SK-N-SH (cell line): ENCODE data around the gene CAPNS1. TPM values are rescaled to one million over a fixed set of nuclear protein-coding genes. Genes with fewer than 3 reads are reported as not detected.

Experiments
- CTCF ChIA-PET: fragments of 300-600, 350-600 bp; formaldehyde crosslinking; extraction: SDS; loops from one replicate; lab custom pipeline; 2021; lab: Yijun Ruan, JAX
- POLR2A ChIA-PET: fragments of 350-600 bp; sonication (Branson Sonifier 250); formaldehyde crosslinking; extraction: SDS; loops from one replicate; lab custom pipeline; 2020; ENCODE audit warnings: antibody characterized with exemption, inconsistent platforms; lab: Yijun Ruan, JAX
- DNase-seq: peaks from one replicate; pipeline ENCODE4 v3.0.0; 2012
- H2AFZ ChIP-seq: fragments of 200-600 bp; sonication (generic); 2 replicates; pipeline ENCODE4 v1.8.1; 2016; ENCODE audit warnings: antibody characterized with exemption, mild to moderate bottlenecking, low read depth
- H3F3A ChIP-seq: fragments of 200-600 bp; sonication (generic); replicated peaks from 2 replicates; pipeline ENCODE3; 2016; ENCODE audit warnings: antibody characterized with exemption, mild to moderate bottlenecking; ENCODE audit not compliant: insufficient read depth
- H3K27ac ChIP-seq, 2 experiments: fragments of 200-500 bp in 1 of 2; fragments of 200-600 bp in 1 of 2; sonication (Bioruptor generic) in 1 of 2; sonication (generic), shearing (Covaris generic) in 1 of 2; 2 replicates each; pipeline versions ENCODE4 v1.5.1 to v1.6.1; 2014 to 2016; ENCODE audit warnings: low read depth in 2 of 2, inconsistent platforms in 1 of 2, low read length in 1 of 2, mild to moderate bottlenecking in 1 of 2, mixed read lengths in 1 of 2
- H3K27me3 ChIP-seq: fragments of 200-600 bp; sonication (generic), shearing (Covaris generic); 2 replicates; pipeline ENCODE4 v1.6.1; 2016; ENCODE audit warnings: mixed run types; ENCODE audit not compliant: insufficient read depth
- H3K36me3 ChIP-seq, 2 experiments: fragments of 200-500 bp in 1 of 2; fragments of 200-600 bp in 1 of 2; sonication (Bioruptor generic) in 1 of 2; sonication (generic) in 1 of 2; replicated peaks in 1 of 2; 2 replicates each; pipeline versions ENCODE3 to v1.5.1; 2014 to 2016; ENCODE audit warnings: low read length in 1 of 2, mild to moderate bottlenecking in 1 of 2; ENCODE audit not compliant: insufficient read depth in 2 of 2, control insufficient read depth in 1 of 2
- H3K4me1 ChIP-seq, 2 experiments: fragments of 200-500 bp in 1 of 2; fragments of 200-600 bp in 1 of 2; sonication (Bioruptor generic) in 1 of 2; sonication (generic), shearing (Covaris generic) in 1 of 2; 2 replicates each; pipeline versions ENCODE4 v1.5.1 to v1.6.1; 2014 to 2016; ENCODE audit warnings: low read depth in 1 of 2, low read length in 1 of 2, mixed run types in 1 of 2; ENCODE audit not compliant: insufficient read depth in 2 of 2, control insufficient read depth in 1 of 2
- H3K4me2 ChIP-seq: fragments of 200-600 bp; sonication (generic), shearing (Covaris generic); 2 replicates; pipeline ENCODE4 v1.6.1; 2017; ENCODE audit warnings: mixed run types
- H3K4me3 ChIP-seq, 2 experiments: fragments of 200-500 bp in 1 of 2; fragments of 200-600 bp in 1 of 2; sonication (Bioruptor generic) in 1 of 2; sonication (generic), shearing (Covaris generic) in 1 of 2; 2 replicates each; pipeline versions ENCODE4 v1.5.1 to v1.8.1; 2014 to 2016; ENCODE audit warnings: low read depth in 2 of 2, inconsistent platforms in 1 of 2, low read length in 1 of 2, mild to moderate bottlenecking in 1 of 2, mixed read lengths in 1 of 2, moderate library complexity in 1 of 2
- H3K79me2 ChIP-seq: fragments of 200-600 bp; sonication (generic); 2 replicates; pipeline ENCODE4 v1.8.1; 2017; ENCODE audit warnings: mild to moderate bottlenecking; ENCODE audit not compliant: insufficient read depth
- H3K9ac ChIP-seq: fragments of 200-600 bp; sonication (generic); 2 replicates; pipeline ENCODE4 v1.6.1; 2017; ENCODE audit warnings: mixed run types
- H3K9me2 ChIP-seq: fragments of 200-600 bp; sonication (generic); 2 replicates; pipeline ENCODE4 v1.6.1; 2017; ENCODE audit warnings: mixed run types
- H3K9me3 ChIP-seq: fragments of 200-600 bp; sonication (generic); 2 replicates; pipeline ENCODE4 v1.6.1; 2017; ENCODE audit warnings: mixed run types, mild to moderate bottlenecking, moderate library complexity
- H4K20me1 ChIP-seq: fragments of 200-600 bp; sonication (generic); 2 replicates; pipeline ENCODE4 v1.6.1; 2017; ENCODE audit warnings: mild to moderate bottlenecking, mixed run types; ENCODE audit not compliant: insufficient read depth
- CHD2 ChIP-seq: fragments of 150-350 bp; IDR thresholded peaks from 2 replicates; pipeline ENCODE4 v1.6.1; 2018; ENCODE audit warnings: low read length; ENCODE audit not compliant: partially characterized antibody
- ELF1 ChIP-seq: IDR thresholded peaks from 2 replicates; pipeline ENCODE4 v1.4.0; 2012
- EP300 ChIP-seq, 2 experiments: IDR thresholded peaks; 2 replicates each; pipeline versions ENCODE4 v1.4.0 to v1.6.1; 2012; ENCODE audit warnings: borderline replicate concordance in 1 of 2, low read depth in 1 of 2, low read length in 1 of 2
- EZH2phosphoT487 ChIP-seq: fragments of 200-600 bp; sonication (generic); IDR thresholded peaks from 2 replicates; pipeline ENCODE4 v1.6.1; 2017; ENCODE audit warnings: low read depth, mixed run types, mild to moderate bottlenecking, antibody characterized with exemption, moderate library complexity, borderline replicate concordance
- FOSL2 ChIP-seq: IDR thresholded peaks from 2 replicates; pipeline ENCODE4 v1.4.0; 2012; ENCODE audit warnings: low read depth, mild to moderate bottlenecking, moderate library complexity, borderline replicate concordance
- NRF1 ChIP-seq: IDR thresholded peaks from 2 replicates; pipeline ENCODE4 v1.6.1; 2012; ENCODE audit warnings: low read depth, mild to moderate bottlenecking, low read length
- POLR2AphosphoS5 ChIP-seq: IDR thresholded peaks from 2 replicates; pipeline ENCODE4 v1.6.1; 2012; ENCODE audit warnings: low read depth, low read length
- RFX5 ChIP-seq: IDR thresholded peaks from 2 replicates; pipeline ENCODE4 v1.6.1; 2012; ENCODE audit warnings: mild to moderate bottlenecking, improper control_type of control experiment, low read length
- RXRA ChIP-seq: IDR thresholded peaks from 2 replicates; pipeline ENCODE4 v1.4.0; 2012; ENCODE audit warnings: low read depth, mild to moderate bottlenecking, borderline replicate concordance
- SIN3A ChIP-seq: IDR thresholded peaks from 2 replicates; pipeline ENCODE4 v1.6.1; 2012; ENCODE audit warnings: low read depth, mild to moderate bottlenecking, low read length, moderate library complexity, borderline replicate concordance
- SMC3 ChIP-seq: IDR thresholded peaks from 2 replicates; pipeline ENCODE4 v1.6.1; 2012; ENCODE audit warnings: low read depth, low read length, improper control_type of control experiment
- TAF1 ChIP-seq: IDR thresholded peaks from 2 replicates; pipeline ENCODE4 v1.6.1; 2012; ENCODE audit warnings: low read depth, mild to moderate bottlenecking, low read length, moderate library complexity, borderline replicate concordance
- TCF12 ChIP-seq: IDR thresholded peaks from 2 replicates; pipeline ENCODE4 v1.4.0; 2012
- WGBS: methylation state at CpG from one replicate; pipeline ENCODE4 v1.1.6; 2017; ENCODE audit warnings: low lambda C conversion rate; 5-methylcytosine and 5-hydroxymethylcytosine counted together
- polyA plus RNA-seq, 3 experiments: library from polyadenylated mRNA; depleted of rRNA; stranded (reverse); fragments of >200 nt; gene quantifications; 2 replicates each; pipeline ENCODE4 v1.2.3, GENCODE V29; 2012
- TF ChIP-seq, protein P1 (sequence below): IDR thresholded peaks from 2 replicates; pipeline ENCODE4 v1.4.0; 2012; ENCODE audit warnings: low read depth
- TF ChIP-seq, protein P2 (sequence below): IDR thresholded peaks from 2 replicates; pipeline ENCODE4 v1.4.0; 2012; ENCODE audit warnings: low read depth, borderline replicate concordance
- TF ChIP-seq, protein P3 (sequence below): IDR thresholded peaks from 2 replicates; pipeline ENCODE4; 2012
- TF ChIP-seq, protein P4 (sequence below): IDR thresholded peaks from 2 replicates; pipeline ENCODE4 v1.4.0; 2012; ENCODE audit warnings: low read depth, borderline replicate concordance

CAPNS1 gene
- polyA plus RNA-seq, 1 of the 3 experiments (the other 2 are of a cell fraction): 999 TPM

DNA sequence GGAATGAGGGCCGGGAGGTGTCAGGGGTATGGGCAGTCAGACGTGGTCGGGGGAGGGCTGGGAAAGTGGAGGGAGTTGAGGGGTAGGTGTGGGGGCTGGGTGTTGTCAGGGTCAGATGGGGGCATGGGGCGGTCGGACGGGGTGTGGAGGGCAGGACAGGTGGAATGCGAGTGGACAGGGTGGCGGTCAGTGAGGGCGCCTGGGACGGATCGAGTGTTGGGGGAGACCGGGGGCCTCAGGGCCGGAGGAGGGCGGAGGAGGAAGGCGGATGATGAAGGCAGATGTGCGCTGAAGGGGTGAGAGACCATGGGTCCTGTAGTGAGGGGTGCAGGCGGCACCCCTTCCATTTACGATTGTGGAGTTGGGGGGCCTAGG lies 18.9 kb upstream of the CAPNS1 start (continued):
- TF ChIP-seq EP300 (IDR thresholded peaks at IDR 0.05; ENCODE audit: borderline replicate concordance in 1 of 2, low read depth in 1 of 2, low read length in 1 of 2): no peak
- TF ChIP-seq, protein P1, sequence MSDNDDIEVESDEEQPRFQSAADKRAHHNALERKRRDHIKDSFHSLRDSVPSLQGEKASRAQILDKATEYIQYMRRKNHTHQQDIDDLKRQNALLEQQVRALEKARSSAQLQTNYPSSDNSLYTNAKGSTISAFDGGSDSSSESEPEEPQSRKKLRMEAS: no peak
- TF ChIP-seq, protein P2, sequence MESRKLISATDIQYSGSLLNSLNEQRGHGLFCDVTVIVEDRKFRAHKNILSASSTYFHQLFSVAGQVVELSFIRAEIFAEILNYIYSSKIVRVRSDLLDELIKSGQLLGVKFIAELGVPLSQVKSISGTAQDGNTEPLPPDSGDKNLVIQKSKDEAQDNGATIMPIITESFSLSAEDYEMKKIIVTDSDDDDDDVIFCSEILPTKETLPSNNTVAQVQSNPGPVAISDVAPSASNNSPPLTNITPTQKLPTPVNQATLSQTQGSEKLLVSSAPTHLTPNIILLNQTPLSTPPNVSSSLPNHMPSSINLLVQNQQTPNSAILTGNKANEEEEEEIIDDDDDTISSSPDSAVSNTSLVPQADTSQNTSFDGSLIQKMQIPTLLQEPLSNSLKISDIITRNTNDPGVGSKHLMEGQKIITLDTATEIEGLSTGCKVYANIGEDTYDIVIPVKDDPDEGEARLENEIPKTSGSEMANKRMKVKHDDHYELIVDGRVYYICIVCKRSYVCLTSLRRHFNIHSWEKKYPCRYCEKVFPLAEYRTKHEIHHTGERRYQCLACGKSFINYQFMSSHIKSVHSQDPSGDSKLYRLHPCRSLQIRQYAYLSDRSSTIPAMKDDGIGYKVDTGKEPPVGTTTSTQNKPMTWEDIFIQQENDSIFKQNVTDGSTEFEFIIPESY: no peak
- no peak for TF ChIP-seq NRF1
- no peak for TF ChIP-seq SMC3
- no peak for TF ChIP-seq SIN3A
- TF ChIP-seq RFX5: no peak
- TF ChIP-seq, all 33 proteins: peak for 0

DNA sequence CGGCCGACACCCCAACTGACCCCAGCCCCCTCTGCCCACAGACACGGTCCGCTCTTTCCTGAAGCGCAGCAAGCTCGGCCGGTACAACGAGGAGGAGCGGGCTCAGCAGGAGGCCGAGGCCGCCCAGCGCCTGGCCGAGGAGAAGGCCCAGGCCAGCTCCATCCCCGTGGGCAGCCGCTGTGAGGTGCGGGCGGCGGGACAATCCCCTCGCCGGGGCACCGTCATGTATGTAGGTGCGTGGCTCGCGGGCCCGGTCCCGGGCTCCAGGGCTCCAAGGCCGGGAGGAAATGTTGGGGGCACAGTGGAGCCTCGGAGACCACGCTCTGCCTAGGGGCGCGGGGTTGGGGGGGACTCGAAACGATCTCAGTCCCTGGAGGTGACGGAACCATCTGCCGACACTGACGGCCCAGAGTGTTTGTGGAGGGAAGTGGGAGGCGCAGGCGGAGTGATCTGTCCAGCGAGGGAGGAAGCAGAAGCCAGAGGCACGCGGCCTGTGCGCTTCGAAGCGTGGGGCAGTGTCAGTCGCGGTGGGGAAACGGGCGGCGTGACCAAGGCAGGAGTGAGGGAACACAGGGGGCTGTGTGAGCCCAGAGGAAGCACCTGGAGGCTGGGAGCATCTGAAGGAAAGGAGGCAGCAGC lies 18.3 kb upstream of the CAPNS1 start:
- no peak overlapping the region for H3K4me2 ChIP-seq
- 93% methylated on average over 43 of the region's 49 CpGs for WGBS
- CTCF ChIA-PET: no interaction called here

More for the DNA sequence above, 18.3 kb upstream of the CAPNS1 start:
- Histone ChIP-seq H4K20me1 (no peaks in the 10 kb centered on the region), H3K4me1 (peaks cover under 1 to 2% of the 10 kb centered on the region in 2 experiments; a peak in 1 of 4 replicates), H3K9ac (no peak overlapping the region), H3F3A (peaks cover 6% of the 10 kb centered on the region), H3K4me3 (no peak overlapping the region), H3K27ac (no peak overlapping the region), H2AFZ (no peak overlapping the region), H3K79me2 (peaks cover 25% of the 10 kb centered on the region; the same call in 1 of the 2 replicates), H3K27me3 (no peaks in the 10 kb centered on the region), H3K9me3 (no peaks in the 10 kb centered on the region), H3K36me3 (peaks cover 19 to 34% of the 10 kb centered on the region in 2 experiments), H3K9me2 (no peaks in the 10 kb centered on the region)
- peak; percentile 16 for DNase-seq
- POLR2A ChIA-PET: no interaction called here
- TF ChIP-seq POLR2AphosphoS5 (no peak), TAF1 (no peak), TCF12 (no peak), RXRA (no peak), CHD2 (no peak), ELF1 (no peak), FOSL2 (no peak), RFX5 (no peak), EP300 (IDR thresholded peaks at IDR 0.05; ENCODE audit: borderline replicate concordance in 1 of 2, low read depth in 1 of 2, low read length in 1 of 2) (no peak), EZH2phosphoT487 (no peak)
- TF ChIP-seq, protein P3, sequence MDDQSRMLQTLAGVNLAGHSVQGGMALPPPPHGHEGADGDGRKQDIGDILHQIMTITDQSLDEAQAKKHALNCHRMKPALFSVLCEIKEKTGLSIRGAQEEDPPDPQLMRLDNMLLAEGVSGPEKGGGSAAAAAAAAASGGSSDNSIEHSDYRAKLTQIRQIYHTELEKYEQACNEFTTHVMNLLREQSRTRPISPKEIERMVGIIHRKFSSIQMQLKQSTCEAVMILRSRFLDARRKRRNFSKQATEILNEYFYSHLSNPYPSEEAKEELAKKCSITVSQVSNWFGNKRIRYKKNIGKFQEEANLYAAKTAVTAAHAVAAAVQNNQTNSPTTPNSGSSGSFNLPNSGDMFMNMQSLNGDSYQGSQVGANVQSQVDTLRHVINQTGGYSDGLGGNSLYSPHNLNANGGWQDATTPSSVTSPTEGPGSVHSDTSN: no peak
- TF ChIP-seq, protein P4, sequence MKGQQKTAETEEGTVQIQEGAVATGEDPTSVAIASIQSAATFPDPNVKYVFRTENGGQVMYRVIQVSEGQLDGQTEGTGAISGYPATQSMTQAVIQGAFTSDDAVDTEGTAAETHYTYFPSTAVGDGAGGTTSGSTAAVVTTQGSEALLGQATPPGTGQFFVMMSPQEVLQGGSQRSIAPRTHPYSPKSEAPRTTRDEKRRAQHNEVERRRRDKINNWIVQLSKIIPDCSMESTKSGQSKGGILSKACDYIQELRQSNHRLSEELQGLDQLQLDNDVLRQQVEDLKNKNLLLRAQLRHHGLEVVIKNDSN: no peak
